ENCODE data around the gene UHRF2.

UHRF2 gene

GRCh38 chr9:6552033-6552432 lies 139.0 kb downstream of the UHRF2 start:
- Mint-ChIP-seq H3K27me3 (no peaks in the 10 kb centered on the region), H3K4me3 (no peak overlapping the region), H3K36me3 (no peaks in the 10 kb centered on the region), H3K4me1 (ENCODE audit: low read depth) (no peaks in the 10 kb centered on the region), H3K27ac (no peak overlapping the region), H3K9me3 (ENCODE audit: low read depth) (no peaks in the 10 kb centered on the region)

GRCh38 chr9:6552498-6553121 lies 139.6 kb downstream of the UHRF2 start:
- H3K4me3 Mint-ChIP-seq = no peak overlapping the region
- no peak overlapping the region for H3K27ac Mint-ChIP-seq
- no peaks in the 10 kb centered on the region for H3K27me3 Mint-ChIP-seq
- H3K4me1 Mint-ChIP-seq (ENCODE audit: low read depth) = no peaks in the 10 kb centered on the region
- no peaks in the 10 kb centered on the region for H3K9me3 Mint-ChIP-seq (ENCODE audit: low read depth)
- no peaks in the 10 kb centered on the region for H3K36me3 Mint-ChIP-seq

GRCh38 chr9:6553866-6554265 lies 140.9 kb downstream of the UHRF2 start:
- H3K27ac Mint-ChIP-seq = no peak overlapping the region
- H3K36me3 Mint-ChIP-seq = no peaks in the 10 kb centered on the region
- no peaks in the 10 kb centered on the region for H3K27me3 Mint-ChIP-seq
- no peaks in the 10 kb centered on the region for H3K9me3 Mint-ChIP-seq (ENCODE audit: low read depth)
- no peak overlapping the region for H3K4me3 Mint-ChIP-seq
- no peaks in the 10 kb centered on the region for H3K4me1 Mint-ChIP-seq (ENCODE audit: low read depth)

Data from activated naive CD8-positive, alpha-beta T cell (primary cell).